ENCODE measurements around the gene ATP5PD.
"Not testable (repeated sequence)": the region's sequence is repeated elsewhere in the genome, so short reads cannot be mapped to it uniquely, and the experiment has no call there.

The ATP5PD gene

GRCh38 chr17:75013092-75013559 lies 33.6 kb downstream of the ATP5PD start:
- no peak for DNase-seq

GRCh38 chr17:75012346-75013091 lies 34.2 kb downstream of the ATP5PD start, which contains the start of gene MRPL58:
Gene MRPL58 (plus strand): TSS chr17:75012670. CDS start chr17:75012687, 17 bp downstream.
- DNase-seq = peak; percentile 93

- no peak for DNase-seq
Observed at GRCh38 chr17:75012096-75012345, 34.7 kb downstream of the ATP5PD start.

GRCh38 chr17:75011401-75012095 lies 35.2 kb downstream of the ATP5PD start:
- peak; percentile 87 for DNase-seq

GRCh38 chr17:75010683-75011400 lies 35.9 kb downstream of the ATP5PD start:
- DNase-seq = peak; percentile 81

GRCh38 chr17:75009139-75009724 lies 37.5 kb downstream of the ATP5PD start:
- no peak for DNase-seq

GRCh38 chr17:75008373-75008772 lies 38.4 kb downstream of the ATP5PD start:
- DNase-seq = no peak

- no peak for DNase-seq
Observed at GRCh38 chr17:75006653-75007052, 40.1 kb downstream of the ATP5PD start.

GRCh38 chr17:75006084-75006483 lies 40.7 kb downstream of the ATP5PD start:
- DNase-seq = not testable (repeated sequence)

- no peak for DNase-seq
Observed at GRCh38 chr17:75005291-75005690, 41.5 kb downstream of the ATP5PD start.

- DNase-seq = no peak
Observed at GRCh38 chr17:75004371-75004770, 42.4 kb downstream of the ATP5PD start.

GRCh38 chr17:75003957-75004355 lies 42.8 kb downstream of the ATP5PD start:
- no peak for DNase-seq

- DNase-seq = no peak
Observed at GRCh38 chr17:75003070-75003956, 43.5 kb downstream of the ATP5PD start.

GRCh38 chr17:75001915-75002843 lies 44.6 kb downstream of the ATP5PD start:
- DNase-seq = no peak

- no peak for DNase-seq
Observed at GRCh38 chr17:74999523-74999922, 47.2 kb downstream of the ATP5PD start.

- no peak for DNase-seq
Observed at GRCh38 chr17:74998783-74999182, 48.0 kb downstream of the ATP5PD start.

GRCh38 chr17:74995847-74996246 lies 50.9 kb downstream of the ATP5PD start:
- no peak for DNase-seq

GRCh38 chr17:74994440-74994839 lies 52.3 kb downstream of the ATP5PD start:
- no peak for DNase-seq

- no peak for DNase-seq
Observed at GRCh38 chr17:74992223-74992622, 54.5 kb downstream of the ATP5PD start.

- no peak for DNase-seq
Observed at GRCh38 chr17:74990581-74991105, 56.1 kb downstream of the ATP5PD start.
